Activated T-helper 1 cell treated with anti-CD3 and anti-CD28 coated beads, Interleukin-2, amount 50 U/mL, for 16 hours (primary cell): ENCODE results near the gene ATG7.

Experiments
- DNase-seq, 2 donors: peaks; one replicate each; pipeline ENCODE4 v3.0.0-alpha.2; 2020; ENCODE audit warnings: low read depth in 1 of 2, low spot score in 1 of 2

ATG7 gene, protein sequence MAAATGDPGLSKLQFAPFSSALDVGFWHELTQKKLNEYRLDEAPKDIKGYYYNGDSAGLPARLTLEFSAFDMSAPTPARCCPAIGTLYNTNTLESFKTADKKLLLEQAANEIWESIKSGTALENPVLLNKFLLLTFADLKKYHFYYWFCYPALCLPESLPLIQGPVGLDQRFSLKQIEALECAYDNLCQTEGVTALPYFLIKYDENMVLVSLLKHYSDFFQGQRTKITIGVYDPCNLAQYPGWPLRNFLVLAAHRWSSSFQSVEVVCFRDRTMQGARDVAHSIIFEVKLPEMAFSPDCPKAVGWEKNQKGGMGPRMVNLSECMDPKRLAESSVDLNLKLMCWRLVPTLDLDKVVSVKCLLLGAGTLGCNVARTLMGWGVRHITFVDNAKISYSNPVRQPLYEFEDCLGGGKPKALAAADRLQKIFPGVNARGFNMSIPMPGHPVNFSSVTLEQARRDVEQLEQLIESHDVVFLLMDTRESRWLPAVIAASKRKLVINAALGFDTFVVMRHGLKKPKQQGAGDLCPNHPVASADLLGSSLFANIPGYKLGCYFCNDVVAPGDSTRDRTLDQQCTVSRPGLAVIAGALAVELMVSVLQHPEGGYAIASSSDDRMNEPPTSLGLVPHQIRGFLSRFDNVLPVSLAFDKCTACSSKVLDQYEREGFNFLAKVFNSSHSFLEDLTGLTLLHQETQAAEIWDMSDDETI

GRCh38 chr3:11271986-11272904 is at the start of gene ATG7:
ATG7 (plus strand) TSS chr3:11272397; CDS start chr3:11298696, 26,299 bp downstream.
- DNase-seq = peak; percentile 89 to 93

GRCh38 chr3:11224010-11224409 is 48.2 kb upstream of the ATG7 start:
- DNase-seq = no peak

GRCh38 chr3:11224870-11225229 is 47.3 kb upstream of the ATG7 start:
- no peak for DNase-seq

- no peak for DNase-seq
These were observed 46.2 kb upstream of the ATG7 start for GRCh38 chr3:11226042-11226370.

GRCh38 chr3:11228041-11228440 is 44.2 kb upstream of the ATG7 start:
- DNase-seq = no peak

DNA sequence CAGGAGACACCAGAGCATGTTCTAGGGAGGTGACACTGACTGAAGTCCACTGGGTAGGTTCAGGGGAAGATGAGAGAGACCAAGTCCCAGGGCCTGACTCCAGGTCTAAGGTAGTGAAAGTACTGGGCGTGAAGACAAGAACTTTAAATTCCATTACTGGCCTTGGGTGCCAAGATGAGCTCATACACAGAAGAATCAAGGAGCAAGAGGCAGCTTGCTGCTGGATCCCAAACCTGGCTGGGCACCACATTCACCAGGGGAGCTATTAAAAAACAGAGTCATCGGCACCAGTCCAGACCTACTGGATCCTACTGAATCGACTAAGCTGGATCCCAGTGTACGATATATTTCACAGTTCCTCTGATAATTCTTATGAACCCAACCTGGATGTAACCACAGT is 42.1 kb upstream of the ATG7 start:
- DNase-seq = no peak

GRCh38 chr3:11230832-11231231 is 41.4 kb upstream of the ATG7 start:
- no peak for DNase-seq

DNA sequence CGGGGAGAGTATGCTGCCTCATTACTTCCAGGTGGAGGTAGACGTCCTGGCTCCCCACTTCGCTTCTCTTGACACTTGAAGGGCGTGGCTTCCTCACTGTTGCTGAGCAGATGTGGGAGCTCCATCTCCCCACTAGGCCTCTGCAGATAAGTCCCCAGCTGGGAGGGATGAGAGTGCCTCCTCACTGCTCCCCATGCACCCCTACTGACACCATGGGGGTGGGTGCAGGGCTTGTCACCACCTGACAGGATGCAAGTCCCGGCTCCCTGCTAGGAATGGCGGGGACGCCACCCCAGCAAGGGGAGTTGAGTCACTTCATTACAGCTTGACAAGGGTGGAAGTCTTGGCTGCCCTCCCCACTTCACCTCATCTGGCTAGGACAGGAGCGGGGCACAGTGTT is 36.8 kb upstream of the ATG7 start:
- DNase-seq = no peak

DNA sequence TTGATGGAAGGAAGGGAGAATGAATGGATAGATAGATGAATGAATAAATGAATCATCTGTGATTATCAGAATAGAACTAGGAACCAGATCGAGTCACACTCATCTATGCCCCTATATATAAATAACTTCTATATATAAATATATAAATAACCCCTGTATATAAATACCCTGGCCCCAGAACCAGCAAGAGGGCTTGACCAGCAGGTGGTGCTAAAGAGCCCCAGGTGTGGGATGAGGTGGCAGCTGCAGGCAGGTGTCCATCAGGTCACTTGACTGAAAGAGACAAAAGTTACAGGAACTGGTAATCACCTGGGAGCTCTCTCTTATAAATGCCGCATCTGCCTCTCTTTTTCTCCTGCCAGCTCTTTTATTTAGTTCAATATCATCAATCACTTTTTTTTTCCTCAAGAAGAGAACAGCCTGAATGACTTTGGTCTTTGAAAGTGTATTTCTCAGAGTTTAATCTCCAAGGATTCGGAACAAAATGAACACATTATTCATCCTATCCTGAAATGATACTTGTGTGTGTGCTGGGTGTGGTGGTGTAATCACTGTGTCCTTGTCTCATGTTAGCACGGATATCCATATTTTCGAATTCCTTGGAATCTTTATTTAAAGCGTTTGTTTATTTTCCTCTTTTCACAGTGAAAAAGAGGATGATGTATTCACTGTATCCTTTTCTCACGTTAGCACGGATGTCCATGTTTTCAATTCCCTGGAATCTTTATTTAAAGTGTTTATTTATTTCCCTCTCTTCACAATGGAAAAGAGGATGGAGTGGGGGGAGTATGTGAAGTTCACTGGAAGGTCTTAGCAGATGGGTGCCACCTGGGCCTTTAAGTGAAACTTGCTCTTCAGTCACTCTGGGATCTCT is 35.4 kb upstream of the ATG7 start:
- DNase-seq = peak; percentile 54 to 60

DNA sequence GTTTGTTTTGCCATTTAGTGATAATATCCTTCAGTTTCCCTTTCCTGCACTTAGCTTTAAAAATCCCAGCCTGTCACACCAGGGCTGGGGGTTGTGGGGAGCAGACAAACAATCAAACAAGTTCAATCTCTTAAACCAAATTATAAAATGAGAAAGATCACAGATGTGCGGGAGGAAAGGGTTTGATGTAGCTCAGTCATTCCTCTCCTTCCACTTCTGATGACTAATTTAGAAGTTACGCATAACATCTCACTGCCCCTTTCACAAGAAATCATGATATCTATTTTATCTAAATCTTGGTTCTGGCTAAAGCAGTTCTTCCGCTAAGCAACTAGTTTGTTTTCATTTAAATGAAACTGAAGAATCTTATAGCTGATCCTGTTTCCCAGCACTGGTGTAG is 34.1 kb upstream of the ATG7 start:
- no peak for DNase-seq

GRCh38 chr3:11238880-11239279 is 33.3 kb upstream of the ATG7 start:
- DNase-seq = no peak

DNA sequence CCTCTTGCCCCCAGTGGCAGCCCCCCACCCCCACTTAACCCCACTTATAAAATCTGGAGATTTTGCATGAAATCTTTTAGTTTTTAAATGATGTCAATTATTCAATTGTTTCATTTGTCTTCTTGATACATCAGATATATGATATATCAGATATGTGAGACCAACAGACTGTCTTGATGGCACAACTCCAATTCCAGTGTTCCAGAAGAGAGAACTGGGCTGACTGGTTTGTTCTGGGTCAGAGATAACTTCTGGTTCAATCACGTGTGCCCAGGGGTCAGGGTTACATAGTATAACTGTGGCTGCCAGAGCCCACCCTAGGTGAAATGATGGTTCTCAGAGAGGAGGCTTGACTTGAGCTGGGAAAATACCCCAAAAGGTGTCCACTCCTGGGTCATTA is 32.4 kb upstream of the ATG7 start:
- DNase-seq = no peak

DNA sequence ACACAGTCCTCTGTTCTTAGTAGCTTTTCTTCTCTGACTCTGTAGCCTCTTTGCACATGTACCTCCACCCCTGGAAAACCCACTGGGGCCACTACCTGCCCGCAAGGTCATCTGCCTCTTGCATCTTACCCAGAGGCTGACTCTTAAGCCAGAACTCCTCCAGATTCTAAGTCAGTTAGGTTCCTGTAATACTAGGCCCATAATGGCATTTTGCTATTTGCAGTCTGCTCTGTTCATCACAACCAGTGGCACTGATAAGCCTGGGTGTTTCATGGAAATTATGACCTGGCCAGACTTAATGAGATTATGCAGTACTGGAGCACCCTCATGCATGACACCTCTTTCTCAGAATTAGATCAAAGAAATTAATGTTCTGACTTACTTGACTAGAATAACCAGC is 31.7 kb upstream of the ATG7 start:
- no peak for DNase-seq

DNA sequence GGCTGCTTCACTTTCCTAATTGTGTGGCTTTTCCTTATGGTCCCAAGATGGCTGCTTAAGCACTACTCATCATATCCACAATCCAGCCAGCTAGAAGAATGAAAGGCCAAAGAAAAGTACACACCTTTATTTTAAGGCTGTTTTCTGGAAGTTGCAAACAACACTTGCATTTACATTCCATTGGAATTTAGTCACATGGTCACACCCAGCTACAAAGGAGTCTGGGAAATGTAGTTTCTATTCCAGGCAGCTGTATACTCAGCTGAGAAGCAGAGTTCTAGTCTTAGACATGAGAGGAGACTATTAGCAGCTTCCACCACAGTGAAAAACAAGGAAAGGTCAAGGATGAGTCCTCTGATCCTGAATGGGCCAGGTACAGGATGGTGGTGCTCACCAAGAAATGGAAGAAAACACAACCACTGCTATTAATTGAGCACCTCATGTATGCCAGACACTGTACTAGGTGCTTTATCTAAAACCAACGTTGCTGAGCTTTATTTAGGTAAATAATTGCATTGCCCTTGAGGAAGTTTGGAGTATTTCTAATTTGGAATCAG is 28.0 kb upstream of the ATG7 start:
- no peak for DNase-seq

GRCh38 chr3:11245276-11245675 is 26.9 kb upstream of the ATG7 start:
- no peak for DNase-seq

GRCh38 chr3:11245827-11246662 is 26.2 kb upstream of the ATG7 start:
- DNase-seq = no peak

DNA sequence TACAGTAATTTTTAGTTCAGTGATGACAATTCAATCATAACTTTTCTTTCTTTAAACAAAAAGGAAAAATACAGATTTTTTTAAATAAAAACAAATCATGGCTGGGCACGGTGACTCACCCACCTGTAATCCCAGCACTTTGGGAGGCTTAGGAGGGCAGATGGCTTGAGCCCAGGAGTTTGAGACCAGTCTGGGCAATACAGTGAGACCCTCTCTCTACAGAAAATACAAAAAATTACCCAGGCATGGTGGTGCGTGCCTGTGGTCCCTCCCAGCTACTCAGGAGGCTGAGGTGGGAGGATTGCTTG is 25.6 kb upstream of the ATG7 start:
- no peak for DNase-seq

DNA sequence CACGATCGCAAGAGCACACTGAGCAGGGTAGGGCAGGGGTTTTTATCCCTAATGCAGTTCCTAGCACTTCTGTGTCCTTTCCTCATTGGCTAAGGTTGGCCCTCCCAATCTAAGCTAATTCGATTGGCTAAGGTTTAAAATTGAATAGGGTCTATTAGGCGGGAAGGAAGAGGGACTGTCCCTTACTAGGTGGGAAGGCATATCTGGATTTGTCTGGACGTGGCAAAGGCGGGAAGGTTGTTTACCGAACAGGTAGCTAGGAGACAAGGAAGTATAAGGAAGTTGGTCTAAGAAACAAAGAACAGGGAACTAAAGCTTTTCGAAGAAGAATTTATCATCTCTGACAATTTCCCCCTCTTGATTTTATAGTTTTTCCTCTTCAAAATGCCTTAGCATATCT is 24.8 kb upstream of the ATG7 start:
- no peak for DNase-seq

- DNase-seq = no peak
These were observed 23.6 kb upstream of the ATG7 start for GRCh38 chr3:11248596-11248995.
